ENCODE measurements around the gene CDH23. TPM values are rescaled to one million over a fixed set of nuclear protein-coding genes. Genes with fewer than 3 reads are reported as not detected.

Gene CDH23
- total and polyA plus RNA-seq, 9 of the 15 experiments (the other 6 are each of a cell fraction or from before 2014, with no cell fraction given): 0.18 to 1.2 (median 0.47) TPM

DNA sequence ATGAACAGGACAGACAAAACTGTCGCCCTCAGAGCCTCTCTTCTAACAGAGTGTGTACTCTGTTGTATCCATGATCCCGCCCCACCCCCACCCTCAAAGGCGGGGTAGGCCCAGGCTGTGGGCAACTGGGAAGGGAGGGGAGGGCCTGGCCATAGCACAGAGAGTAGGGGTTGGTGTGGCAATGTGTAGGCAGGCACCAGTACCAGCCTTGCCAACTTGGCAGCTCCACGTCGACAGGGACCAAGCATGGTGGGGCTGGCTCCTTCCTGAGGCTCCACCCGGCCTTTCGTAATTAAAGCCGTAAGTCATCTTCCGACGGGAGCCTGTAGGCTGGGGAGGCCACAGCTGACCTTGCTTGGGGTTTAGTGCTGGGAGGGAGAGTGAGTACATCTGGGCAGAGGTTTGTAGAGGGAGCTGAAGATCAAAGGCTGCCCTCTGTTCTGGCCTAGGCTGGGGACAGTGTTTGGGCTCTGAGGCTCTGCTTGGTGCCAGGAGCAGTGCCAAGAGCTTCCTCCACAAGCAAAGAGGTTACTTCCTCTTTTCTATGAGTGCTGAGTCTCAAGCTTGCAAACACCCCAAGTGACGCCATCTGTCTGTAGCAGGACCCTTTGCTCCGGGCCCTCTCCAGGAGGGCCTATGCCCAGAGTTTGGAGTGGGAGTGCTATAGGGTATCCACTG is 201.2 kb downstream of the CDH23 start:
- Histone ChIP-seq H3K36me3 (ENCODE audit: control insufficient read depth, insufficient read depth, low read length) (no peaks in the 10 kb centered on the region), H2AFZ (ENCODE audit: low read depth, low read length) (peak overlapping the region; percentile 81), H3K79me2 (ENCODE audit: control insufficient read depth, insufficient read depth, low read length) (no peaks in the 10 kb centered on the region), H3K4me2 (ENCODE audit: insufficient read depth, low read length) (no peak overlapping the region), H3K9me3 (replicated peaks; ENCODE audit: control insufficient read depth, insufficient read depth, low read depth, low read length) (no peaks in the 10 kb centered on the region), H3K9ac (ENCODE audit: insufficient read depth in 1 of 2, low read depth in 2 of 2, low read length in 2 of 2) (peak overlapping the region; percentile 3 to 66; a peak in 2 of 4 replicates), H3K4me3 (no peak overlapping the region), H3K27me3 (ENCODE audit: control insufficient read depth in 2 of 2, insufficient read depth in 2 of 2, low read length in 2 of 2) (no peaks in the 10 kb centered on the region), H4K20me1 (replicated peaks; ENCODE audit: control insufficient read depth, insufficient read depth, low read length) (no peaks in the 10 kb centered on the region), H3K4me1 (replicated peaks in 1 of 2; ENCODE audit: control insufficient read depth in 2 of 2, insufficient read depth in 2 of 2, low read length in 2 of 2) (peaks cover 7 to 26% of the 10 kb centered on the region in 2 experiments), H3K27ac (ENCODE audit: extremely low read depth, low read depth, low read length) (no peak overlapping the region), H3K9me1 (ENCODE audit: control insufficient read depth, insufficient read depth, low read length) (no peaks in the 10 kb centered on the region)
- ChIA-PET CTCF (ENCODE audit: low intra/inter-chr PET ratio) (no interaction called here), POLR2A (interaction anchor here (0.9 to 1.3 kb wide), 3 partner anchors 11 to 298 kb away, joined by 3 to 7 read pairs (median 4); no protein-coding TSS in a partner anchor)
- FAIRE-seq: no peak
- intact Hi-C loops (cut with micrococcal nuclease) (no loop called here), in situ Hi-C loops (cut with MboI) (no loop called here)
- peak in 3 of 4 experiments; percentile 40 to 55 (median 50) for DNase-seq (ENCODE audit: extremely low read depth in 1 of 4, low spot score in 3 of 4)
- TF ChIP-seq, protein P1, sequence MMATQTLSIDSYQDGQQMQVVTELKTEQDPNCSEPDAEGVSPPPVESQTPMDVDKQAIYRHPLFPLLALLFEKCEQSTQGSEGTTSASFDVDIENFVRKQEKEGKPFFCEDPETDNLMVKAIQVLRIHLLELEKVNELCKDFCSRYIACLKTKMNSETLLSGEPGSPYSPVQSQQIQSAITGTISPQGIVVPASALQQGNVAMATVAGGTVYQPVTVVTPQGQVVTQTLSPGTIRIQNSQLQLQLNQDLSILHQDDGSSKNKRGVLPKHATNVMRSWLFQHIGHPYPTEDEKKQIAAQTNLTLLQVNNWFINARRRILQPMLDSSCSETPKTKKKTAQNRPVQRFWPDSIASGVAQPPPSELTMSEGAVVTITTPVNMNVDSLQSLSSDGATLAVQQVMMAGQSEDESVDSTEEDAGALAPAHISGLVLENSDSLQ (IDR thresholded peaks at IDR 0.05): peak; percentile 78
- TF ChIP-seq, protein P2, sequence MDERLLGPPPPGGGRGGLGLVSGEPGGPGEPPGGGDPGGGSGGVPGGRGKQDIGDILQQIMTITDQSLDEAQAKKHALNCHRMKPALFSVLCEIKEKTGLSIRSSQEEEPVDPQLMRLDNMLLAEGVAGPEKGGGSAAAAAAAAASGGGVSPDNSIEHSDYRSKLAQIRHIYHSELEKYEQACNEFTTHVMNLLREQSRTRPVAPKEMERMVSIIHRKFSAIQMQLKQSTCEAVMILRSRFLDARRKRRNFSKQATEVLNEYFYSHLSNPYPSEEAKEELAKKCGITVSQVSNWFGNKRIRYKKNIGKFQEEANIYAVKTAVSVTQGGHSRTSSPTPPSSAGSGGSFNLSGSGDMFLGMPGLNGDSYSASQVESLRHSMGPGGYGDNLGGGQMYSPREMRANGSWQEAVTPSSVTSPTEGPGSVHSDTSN (CRISPR knock-in tag; IDR thresholded peaks at IDR 0.05; ENCODE audit: low read depth): no peak
- TF ChIP-seq, protein P2 (tag; conservative IDR thresholded peaks at IDR 0.05; ENCODE audit: low read depth): peak; percentile 75
- no peak for TF ChIP-seq EP400 (IDR thresholded peaks at IDR 0.05)
- peak; percentile 23; the same call in 1 of the 2 replicates for TF ChIP-seq MYNN (IDR thresholded peaks at IDR 0.05)
- TF ChIP-seq MYNN (CRISPR knock-in tag; IDR thresholded peaks at IDR 0.05): no peak
- peak; percentile 68 for TF ChIP-seq CEBPB (tag; IDR thresholded peaks at IDR 0.05)
- no peak for TF ChIP-seq TAF7 (tag; IDR thresholded peaks at IDR 0.05)
- no peak for TF ChIP-seq CBX2 (IDR thresholded peaks at IDR 0.05; ENCODE audit: insufficient read depth, low read length, poor library complexity, severe bottlenecking)
- no peak for TF ChIP-seq ZZZ3 (IDR thresholded peaks at IDR 0.05)
- peak; percentile 85 for TF ChIP-seq MEIS2 (IDR thresholded peaks at IDR 0.05; ENCODE audit: partially characterized antibody)
- TF ChIP-seq NR2C2 (CRISPR knock-in tag; IDR thresholded peaks at IDR 0.05): 0 out of 2 replicates have a peak, but pooled peaks have one; percentile 21
- no peak for TF ChIP-seq NR2C2 (tag; IDR thresholded peaks at IDR 0.05)
- 0 out of 2 replicates have a peak, but pooled peaks have one; percentile 15 for TF ChIP-seq ZFX (CRISPR knock-in tag; IDR thresholded peaks at IDR 0.05)
- no peak for TF ChIP-seq SNIP1 (IDR thresholded peaks at IDR 0.05; ENCODE audit: low read depth)
- no TSS peak for BruUV-seq (replicated peaks)
- 52% methylated on average over 12 of the region's 12 CpGs for WGBS (ENCODE audit: insufficient coverage, low coverage, missing lambda C conversion rate)
- ATAC-seq: peak; percentile 69
